DOHH2 (cell line): Measurements from ENCODE around the gene ARRB1.
"Not testable (repeated sequence)": the region's sequence is repeated elsewhere in the genome, so short reads cannot be mapped to it uniquely, and the experiment has no call there.

Experiments
- H3F3A ChIP-seq: fragments of 200-600 bp; sonication (generic), shearing (Covaris generic); 2 replicates; pipeline ENCODE4 v1.6.0; 2016; ENCODE audit warnings: antibody characterized with exemption, mild to moderate bottlenecking; ENCODE audit not compliant: control insufficient read depth, insufficient read depth
- H3K27ac ChIP-seq: fragments of 200-600 bp; sonication (generic); 2 replicates; pipeline ENCODE4 v1.5.1; 2014; ENCODE audit warnings: low read depth, mild to moderate bottlenecking, low read length, moderate library complexity
- H3K27me3 ChIP-seq: fragments of 200-600 bp; sonication (generic); 2 replicates; pipeline ENCODE4 v1.6.1; 2014; ENCODE audit warnings: mild to moderate bottlenecking, low read length, mixed read lengths; ENCODE audit not compliant: control insufficient read depth
- H3K36me3 ChIP-seq: fragments of 200-600 bp; sonication (generic); 2 replicates; pipeline ENCODE4 v1.6.1; 2014; ENCODE audit warnings: mild to moderate bottlenecking, low read length, moderate library complexity, mixed read lengths; ENCODE audit not compliant: control insufficient read depth
- H3K4me1 ChIP-seq: fragments of 200-600 bp; sonication (generic); 2 replicates; pipeline ENCODE4 v1.6.1; 2014; ENCODE audit warnings: mild to moderate bottlenecking, low read length, mixed read lengths; ENCODE audit not compliant: control insufficient read depth
- H3K4me2 ChIP-seq: fragments of 200-600 bp; sonication (generic); 2 replicates; pipeline ENCODE4 v1.6.0; 2014; ENCODE audit warnings: mild to moderate bottlenecking, low read length, moderate library complexity
- H3K4me3 ChIP-seq: fragments of 200-600 bp; sonication (generic); 2 replicates; pipeline ENCODE4 v1.5.1; 2014; ENCODE audit warnings: mild to moderate bottlenecking, low read length, mixed read lengths
- H3K79me2 ChIP-seq: fragments of 200-600 bp; sonication (generic); 2 replicates; pipeline ENCODE4 v1.6.1; 2014; ENCODE audit warnings: mild to moderate bottlenecking, low read length, mixed read lengths; ENCODE audit not compliant: control insufficient read depth
- H3K9me2 ChIP-seq: fragments of 200-600 bp; sonication (generic); replicated peaks from 2 replicates; pipeline ENCODE4 v1.6.1; 2014; ENCODE audit warnings: mild to moderate bottlenecking, low read length, mixed read lengths; ENCODE audit not compliant: control insufficient read depth
- H3K9me3 ChIP-seq: fragments of 200-600 bp; sonication (generic); 2 replicates; pipeline ENCODE4 v1.6.1; 2014; ENCODE audit warnings: antibody characterized with exemption, low read length, mixed read lengths; ENCODE audit not compliant: control insufficient read depth, insufficient read depth
- H4K20me1 ChIP-seq: fragments of 200-600 bp; sonication (generic); 2 replicates; pipeline ENCODE4 v1.6.0; 2014; ENCODE audit warnings: low read depth, mild to moderate bottlenecking, antibody characterized with exemption, low read length, moderate library complexity; ENCODE audit not compliant: control insufficient read depth, insufficient read depth
- EZH2phosphoT487 ChIP-seq: fragments of 200-600 bp; sonication (generic); IDR thresholded peaks from 2 replicates; pipeline ENCODE4 v1.6.1; 2017; ENCODE audit warnings: borderline replicate concordance, mild to moderate bottlenecking, antibody characterized with exemption, low read length, moderate library complexity, mixed read lengths
- TF ChIP-seq, protein P1 (sequence below): fragments of 200-600 bp; sonication (generic); IDR thresholded peaks from one replicate; pipeline ENCODE4 v1.5.1; 2014; ENCODE audit warnings: antibody characterized with exemption, mild to moderate bottlenecking, low read depth, low read length; ENCODE audit not compliant: poor library complexity, severe bottlenecking

Gene ARRB1

DNA sequence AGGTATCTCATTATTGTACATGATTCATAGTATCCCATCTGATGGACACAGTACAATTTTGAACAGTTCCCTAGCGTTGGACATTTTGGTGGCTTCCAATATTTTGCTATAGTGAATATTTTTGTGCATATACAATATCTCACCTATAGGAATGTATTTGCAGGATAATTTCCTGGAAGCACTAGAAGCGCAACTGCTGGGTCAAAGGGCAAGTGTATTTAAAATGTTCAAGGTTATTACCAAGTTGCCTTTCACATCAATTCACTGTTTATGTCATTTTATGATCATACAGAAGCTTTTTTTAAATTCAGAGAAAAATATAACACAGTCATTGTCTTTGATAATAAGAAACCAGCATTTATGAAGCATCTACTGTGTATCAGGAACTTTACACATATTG lies 28.8 kb upstream of the ARRB1 start:
- Histone ChIP-seq H3K4me3 (no peak overlapping the region), H3K4me1 (no peaks in the 10 kb centered on the region), H4K20me1 (0 out of 2 replicates have a peak, but pooled peaks cover 3% of the 10 kb centered on the region), H3K27ac (no peak overlapping the region), H3K79me2 (no peaks in the 10 kb centered on the region), H3K27me3 (no peaks in the 10 kb centered on the region), H3K9me3 (no peaks in the 10 kb centered on the region), H3K4me2 (no peak overlapping the region), H3F3A (no peaks in the 10 kb centered on the region), H3K9me2 (no peaks in the 10 kb centered on the region), H3K36me3 (no peaks in the 10 kb centered on the region)
- no peak for TF ChIP-seq EZH2phosphoT487
- TF ChIP-seq, protein P1, sequence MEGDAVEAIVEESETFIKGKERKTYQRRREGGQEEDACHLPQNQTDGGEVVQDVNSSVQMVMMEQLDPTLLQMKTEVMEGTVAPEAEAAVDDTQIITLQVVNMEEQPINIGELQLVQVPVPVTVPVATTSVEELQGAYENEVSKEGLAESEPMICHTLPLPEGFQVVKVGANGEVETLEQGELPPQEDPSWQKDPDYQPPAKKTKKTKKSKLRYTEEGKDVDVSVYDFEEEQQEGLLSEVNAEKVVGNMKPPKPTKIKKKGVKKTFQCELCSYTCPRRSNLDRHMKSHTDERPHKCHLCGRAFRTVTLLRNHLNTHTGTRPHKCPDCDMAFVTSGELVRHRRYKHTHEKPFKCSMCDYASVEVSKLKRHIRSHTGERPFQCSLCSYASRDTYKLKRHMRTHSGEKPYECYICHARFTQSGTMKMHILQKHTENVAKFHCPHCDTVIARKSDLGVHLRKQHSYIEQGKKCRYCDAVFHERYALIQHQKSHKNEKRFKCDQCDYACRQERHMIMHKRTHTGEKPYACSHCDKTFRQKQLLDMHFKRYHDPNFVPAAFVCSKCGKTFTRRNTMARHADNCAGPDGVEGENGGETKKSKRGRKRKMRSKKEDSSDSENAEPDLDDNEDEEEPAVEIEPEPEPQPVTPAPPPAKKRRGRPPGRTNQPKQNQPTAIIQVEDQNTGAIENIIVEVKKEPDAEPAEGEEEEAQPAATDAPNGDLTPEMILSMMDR = no peak

DNA sequence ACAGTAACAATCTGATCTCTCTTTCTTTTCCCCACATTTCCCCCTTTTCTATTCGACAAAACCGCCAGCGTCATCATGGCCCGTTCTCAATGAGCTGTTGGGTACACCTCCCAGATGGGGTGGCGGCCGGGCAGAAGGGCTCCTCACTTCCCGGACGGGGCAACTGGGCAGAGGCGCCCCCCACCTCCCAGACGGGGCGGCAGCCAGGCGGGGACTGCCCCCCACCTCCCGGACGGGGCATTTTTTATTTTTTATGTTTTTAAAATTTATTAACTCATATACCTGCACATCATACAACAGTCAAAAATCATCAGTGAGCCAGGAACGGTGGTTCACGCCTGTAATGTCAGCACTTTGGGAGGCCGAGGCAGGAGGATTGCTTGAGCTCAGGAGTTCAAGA lies 27.3 kb upstream of the ARRB1 start:
- H3K4me3 ChIP-seq, H3K79me2 ChIP-seq, H3K4me1 ChIP-seq, H3K4me2 ChIP-seq, H3K27ac ChIP-seq, H3K9me2 ChIP-seq, H3K9me3 ChIP-seq, H4K20me1 ChIP-seq, H3F3A ChIP-seq, H3K27me3 ChIP-seq, H3K36me3 ChIP-seq: not testable (repeated sequence)

DNA sequence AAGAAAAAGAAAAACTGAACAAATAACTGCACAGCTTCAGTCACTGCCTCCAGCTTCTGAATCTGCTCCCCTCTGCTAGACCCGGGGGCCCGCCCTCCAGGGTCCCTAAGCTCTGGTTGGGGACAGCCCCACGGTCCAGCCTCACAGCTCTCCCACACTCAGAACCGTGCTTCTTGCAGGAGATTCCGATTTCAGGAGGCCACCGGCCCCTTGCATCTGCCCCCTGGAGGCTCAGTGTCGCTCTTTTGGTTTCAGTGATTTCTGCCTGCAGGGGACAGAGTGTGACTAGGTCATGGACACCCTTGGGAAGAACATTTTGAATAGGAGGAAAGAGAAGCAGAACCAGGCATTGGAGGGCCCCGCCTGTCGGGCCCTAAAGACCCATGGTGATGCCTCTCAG lies 24.7 kb upstream of the ARRB1 start:
- Histone ChIP-seq H4K20me1 (no peaks in the 10 kb centered on the region), H3K27me3 (peaks cover 9% of the 10 kb centered on the region; the same call in 1 of the 2 replicates), H3K4me3 (no peak overlapping the region), H3K27ac (no peak overlapping the region), H3K4me2 (no peak overlapping the region), H3K79me2 (no peaks in the 10 kb centered on the region), H3F3A (no peaks in the 10 kb centered on the region), H3K9me2 (no peaks in the 10 kb centered on the region), H3K36me3 (no peaks in the 10 kb centered on the region), H3K9me3 (no peaks in the 10 kb centered on the region), H3K4me1 (no peaks in the 10 kb centered on the region)
- TF ChIP-seq, protein P1 = no peak
- no peak for TF ChIP-seq EZH2phosphoT487

DNA sequence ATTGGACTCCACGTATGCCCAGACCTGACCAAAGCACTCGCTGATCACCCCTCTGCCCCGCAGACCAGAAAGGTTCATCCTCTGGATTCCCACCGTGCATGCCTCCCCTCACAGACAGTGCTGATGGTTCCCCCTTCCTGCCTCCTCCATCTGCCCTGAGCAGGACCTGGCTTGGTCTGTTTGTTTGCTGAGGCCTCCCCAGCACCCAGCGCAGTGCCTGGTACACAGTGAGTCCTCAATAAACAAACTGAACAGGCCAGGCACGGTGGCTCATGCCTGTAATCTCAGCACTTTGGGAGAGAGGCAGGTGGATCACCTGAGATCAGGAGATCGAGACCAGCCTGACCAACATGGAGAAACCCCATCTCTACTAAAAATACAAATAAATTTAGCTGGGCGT lies 24.2 kb upstream of the ARRB1 start:
- Histone ChIP-seq H3K79me2 (no peaks in the 10 kb centered on the region), H3K4me3 (no peak overlapping the region), H3K27me3 (peaks cover 9% of the 10 kb centered on the region; the same call in 1 of the 2 replicates), H3K4me2 (no peak overlapping the region), H4K20me1 (no peaks in the 10 kb centered on the region), H3K9me3 (no peaks in the 10 kb centered on the region), H3F3A (no peaks in the 10 kb centered on the region), H3K36me3 (no peaks in the 10 kb centered on the region), H3K27ac (no peak overlapping the region), H3K4me1 (no peaks in the 10 kb centered on the region), H3K9me2 (no peaks in the 10 kb centered on the region)
- TF ChIP-seq, protein P1 = no peak
- no peak for TF ChIP-seq EZH2phosphoT487
